ENCODE data around the gene XG.
"Not testable (repeated sequence)": the region's sequence is repeated elsewhere in the genome, so short reads cannot be mapped to it uniquely, and the experiment has no call there.

XG gene

DNA sequence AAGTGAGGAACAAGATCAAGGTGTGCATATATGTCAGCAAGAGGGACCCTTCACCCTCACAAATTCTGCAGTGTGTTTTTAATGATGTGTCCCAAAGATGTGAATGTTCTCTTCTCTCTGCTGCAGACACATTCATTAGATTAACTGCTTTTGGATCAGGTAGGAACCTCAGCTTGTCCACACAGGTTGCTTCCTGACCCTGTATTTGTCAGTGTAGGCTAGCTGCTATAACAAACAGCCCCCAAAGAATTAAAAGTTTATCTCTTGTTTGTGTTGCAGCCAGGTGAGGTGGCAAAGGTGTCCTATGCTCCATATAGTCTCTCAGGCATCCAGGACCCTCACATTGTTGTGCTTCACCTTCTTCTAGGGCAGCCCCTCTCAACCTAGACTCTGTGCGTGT lies 17.8 kb downstream of the XG start:
- Histone ChIP-seq H3K27ac (ENCODE audit: low read depth, low read length, poor library complexity, severe bottlenecking) (no peak overlapping the region), H3K4me2 (ENCODE audit: low read length) (no peak overlapping the region), H3K4me1 (ENCODE audit: insufficient read depth, low read length, severe bottlenecking) (no peaks in the 10 kb centered on the region), H3K79me2 (ENCODE audit: insufficient read depth, low read length) (no peaks in the 10 kb centered on the region), H4K20me1 (ENCODE audit: insufficient read depth, low read length) (no peaks in the 10 kb centered on the region), H3K4me3 (ENCODE audit: low read depth, low read length, poor library complexity, severe bottlenecking) (no peak overlapping the region), H3K27me3 (ENCODE audit: insufficient read depth, low read length) (0 out of 2 replicates have a peak, but pooled peaks cover 6% of the 10 kb centered on the region), H3K9me3 (ENCODE audit: low read length) (0 out of 2 replicates have a peak, but pooled peaks cover 2% of the 10 kb centered on the region), H2AFZ (ENCODE audit: low read length) (no peak overlapping the region), H3F3A (ENCODE audit: insufficient read depth, low read length) (no peaks in the 10 kb centered on the region), H3K9me2 (ENCODE audit: low read depth, low read length) (no peaks in the 10 kb centered on the region), H3K9ac (ENCODE audit: low read length) (no peak overlapping the region), H3K36me3 (ENCODE audit: insufficient read depth, low read length) (no peaks in the 10 kb centered on the region)
- TF ChIP-seq EZH2 (IDR thresholded peaks at IDR 0.05; ENCODE audit: borderline replicate concordance, low read length) = no peak
- TF ChIP-seq, protein P1, sequence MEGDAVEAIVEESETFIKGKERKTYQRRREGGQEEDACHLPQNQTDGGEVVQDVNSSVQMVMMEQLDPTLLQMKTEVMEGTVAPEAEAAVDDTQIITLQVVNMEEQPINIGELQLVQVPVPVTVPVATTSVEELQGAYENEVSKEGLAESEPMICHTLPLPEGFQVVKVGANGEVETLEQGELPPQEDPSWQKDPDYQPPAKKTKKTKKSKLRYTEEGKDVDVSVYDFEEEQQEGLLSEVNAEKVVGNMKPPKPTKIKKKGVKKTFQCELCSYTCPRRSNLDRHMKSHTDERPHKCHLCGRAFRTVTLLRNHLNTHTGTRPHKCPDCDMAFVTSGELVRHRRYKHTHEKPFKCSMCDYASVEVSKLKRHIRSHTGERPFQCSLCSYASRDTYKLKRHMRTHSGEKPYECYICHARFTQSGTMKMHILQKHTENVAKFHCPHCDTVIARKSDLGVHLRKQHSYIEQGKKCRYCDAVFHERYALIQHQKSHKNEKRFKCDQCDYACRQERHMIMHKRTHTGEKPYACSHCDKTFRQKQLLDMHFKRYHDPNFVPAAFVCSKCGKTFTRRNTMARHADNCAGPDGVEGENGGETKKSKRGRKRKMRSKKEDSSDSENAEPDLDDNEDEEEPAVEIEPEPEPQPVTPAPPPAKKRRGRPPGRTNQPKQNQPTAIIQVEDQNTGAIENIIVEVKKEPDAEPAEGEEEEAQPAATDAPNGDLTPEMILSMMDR (IDR thresholded peaks at IDR 0.05; ENCODE audit: low read length) = no peak

DNA sequence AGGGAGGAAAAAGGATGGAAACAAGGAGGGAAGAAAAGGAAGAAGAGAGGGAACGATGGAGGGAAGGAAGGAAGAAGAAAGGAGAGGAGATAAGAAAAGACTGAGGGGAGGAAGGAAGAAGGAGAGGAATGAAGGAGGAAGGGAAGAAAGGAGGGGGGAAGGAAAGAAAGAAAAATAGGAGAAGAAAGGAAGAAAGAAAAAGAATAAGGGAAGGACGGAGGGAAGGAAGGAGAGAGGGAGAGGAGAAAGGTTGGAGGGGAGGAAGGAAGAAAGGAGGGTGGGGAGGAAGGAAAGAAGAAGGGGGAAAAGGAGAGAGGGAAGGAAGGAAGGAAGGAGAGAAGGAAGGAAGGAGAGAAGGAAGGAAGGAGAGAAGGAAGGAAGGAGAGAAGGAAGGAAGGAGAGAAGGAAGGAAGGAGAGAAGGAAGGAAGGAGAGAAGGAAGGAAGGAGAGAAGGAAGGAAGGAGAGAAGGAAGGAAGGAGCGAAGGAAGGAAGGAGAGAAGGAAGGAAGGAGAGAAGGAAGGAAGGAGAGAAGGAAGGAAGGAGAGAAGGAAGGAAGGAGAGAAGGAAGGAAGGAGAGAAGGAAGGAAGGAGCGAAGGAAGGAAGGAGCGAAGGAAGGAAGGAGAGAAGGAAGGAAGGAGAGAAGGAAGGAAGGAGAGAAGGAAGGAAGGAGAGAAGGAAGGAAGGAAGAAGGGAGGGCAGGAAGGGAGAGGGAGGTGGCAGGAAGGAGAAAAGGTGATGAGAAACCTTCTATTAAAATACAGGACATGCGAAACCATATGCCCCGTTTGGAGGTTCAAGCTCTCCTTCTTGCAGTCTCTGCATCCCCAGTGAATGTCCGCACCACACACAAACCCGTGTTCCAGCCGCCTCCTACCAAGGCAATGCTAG lies 21.6 kb downstream of the XG start:
- H2AFZ ChIP-seq (ENCODE audit: low read length); H3K4me3 ChIP-seq (ENCODE audit: low read depth, low read length, poor library complexity, severe bottlenecking); H3K9ac ChIP-seq (ENCODE audit: low read length); H3K79me2 ChIP-seq (ENCODE audit: insufficient read depth, low read length); H3K27ac ChIP-seq (ENCODE audit: low read depth, low read length, poor library complexity, severe bottlenecking); H4K20me1 ChIP-seq (ENCODE audit: insufficient read depth, low read length); H3K9me3 ChIP-seq (ENCODE audit: low read length); H3K4me2 ChIP-seq (ENCODE audit: low read length); H3K36me3 ChIP-seq (ENCODE audit: insufficient read depth, low read length); H3K27me3 ChIP-seq (ENCODE audit: insufficient read depth, low read length); H3F3A ChIP-seq (ENCODE audit: insufficient read depth, low read length); H3K9me2 ChIP-seq (ENCODE audit: low read depth, low read length); H3K4me1 ChIP-seq (ENCODE audit: insufficient read depth, low read length, severe bottlenecking): not testable (repeated sequence)

DNA sequence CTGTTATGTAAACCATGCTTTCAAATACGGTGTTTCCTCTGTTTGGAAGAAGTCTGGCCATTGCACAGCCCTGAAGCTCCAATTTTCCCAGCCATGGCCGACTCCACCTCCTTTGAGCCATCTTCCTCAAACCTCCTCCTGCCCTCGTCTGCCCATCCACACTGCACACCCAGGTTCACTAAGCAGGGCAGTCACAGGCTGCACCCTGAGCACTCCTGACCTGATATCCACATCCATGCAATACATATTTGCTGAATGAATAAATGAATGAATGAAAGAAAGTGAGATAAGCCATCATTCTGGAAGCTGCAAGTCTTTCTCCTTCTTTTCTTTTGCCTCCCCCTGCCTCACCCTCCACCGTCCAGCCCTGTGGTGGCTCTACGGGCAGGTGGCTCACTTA lies 22.2 kb downstream of the XG start:
- Histone ChIP-seq H3K4me3 (ENCODE audit: low read depth, low read length, poor library complexity, severe bottlenecking) (no peak overlapping the region), H3K4me1 (ENCODE audit: insufficient read depth, low read length, severe bottlenecking) (no peaks in the 10 kb centered on the region), H2AFZ (ENCODE audit: low read length) (no peak overlapping the region), H4K20me1 (ENCODE audit: insufficient read depth, low read length) (no peaks in the 10 kb centered on the region), H3K27me3 (ENCODE audit: insufficient read depth, low read length) (0 out of 2 replicates have a peak, but pooled peaks cover 3% of the 10 kb centered on the region), H3F3A (ENCODE audit: insufficient read depth, low read length) (no peaks in the 10 kb centered on the region), H3K4me2 (ENCODE audit: low read length) (no peak overlapping the region), H3K9ac (ENCODE audit: low read length) (no peak overlapping the region), H3K9me2 (ENCODE audit: low read depth, low read length) (no peaks in the 10 kb centered on the region), H3K9me3 (ENCODE audit: low read length) (0 out of 2 replicates have a peak, but pooled peaks cover 5% of the 10 kb centered on the region), H3K79me2 (ENCODE audit: insufficient read depth, low read length) (no peaks in the 10 kb centered on the region), H3K27ac (ENCODE audit: low read depth, low read length, poor library complexity, severe bottlenecking) (no peak overlapping the region), H3K36me3 (ENCODE audit: insufficient read depth, low read length) (no peaks in the 10 kb centered on the region)
- no peak for TF ChIP-seq EZH2 (IDR thresholded peaks at IDR 0.05; ENCODE audit: borderline replicate concordance, low read length)
- TF ChIP-seq, protein P1 (IDR thresholded peaks at IDR 0.05; ENCODE audit: low read length) = no peak

Measured in OCI-LY1 (cell line).